ENCODE data around the gene EXOSC7. TPM values are rescaled to one million over a fixed set of nuclear protein-coding genes. Genes with fewer than 3 reads are reported as not detected.

Gene EXOSC7
- total and polyA plus RNA-seq, 2 donors (not counting 3 experiments of a cell fraction or from before 2014, with no cell fraction given), result 44.5 to 53.8 TPM

GRCh38 chr3:45032113-45032512 is 56.1 kb downstream of the EXOSC7 start:
- Histone ChIP-seq H3K4me3 (replicated peaks in 1 of 3; ENCODE audit: insufficient read depth in 1 of 3, low read depth in 1 of 3, low read length in 3 of 3) (no peak overlapping the region), H3K9me3 (replicated peaks; ENCODE audit: control insufficient read depth, insufficient read depth, low read length) (no peaks in the 10 kb centered on the region), H3K79me2 (ENCODE audit: control insufficient read depth, insufficient read depth, low read length) (no peaks in the 10 kb centered on the region), H2AFZ (ENCODE audit: low read depth, low read length) (no peak overlapping the region), H3K4me2 (ENCODE audit: insufficient read depth, low read length) (no peak overlapping the region), H4K20me1 (replicated peaks; ENCODE audit: control insufficient read depth, extremely low read depth, insufficient read depth, low read length) (no peaks in the 10 kb centered on the region), H3K36me3 (ENCODE audit: control insufficient read depth in 2 of 2, extremely low read depth in 1 of 2, insufficient read depth in 2 of 2, low read length in 2 of 2) (no peaks in the 10 kb centered on the region), H3K27ac (ENCODE audit: insufficient read depth, low read depth, low read length) (no peak overlapping the region), H3K9me1 (replicated peaks; ENCODE audit: control insufficient read depth, extremely low read depth, insufficient read depth, low read length) (no peaks in the 10 kb centered on the region), H3K4me1 (ENCODE audit: control insufficient read depth, extremely low read depth, insufficient read depth, low read length) (no peaks in the 10 kb centered on the region), H3K27me3 (ENCODE audit: control insufficient read depth in 2 of 2, insufficient read depth in 2 of 2, low read length in 2 of 2) (no peaks in the 10 kb centered on the region), H3K9ac (replicated peaks; ENCODE audit: extremely low read depth, insufficient read depth, low read length) (no peak overlapping the region)
- no TSS peak for BruUV-seq (replicated peaks)
- TF ChIP-seq MYC (IDR thresholded peaks at IDR 0.05; ENCODE audit: low read depth, low read length) (no peak), GATA2 (IDR thresholded peaks at IDR 0.05; ENCODE audit: insufficient read depth, insufficient read length, low read depth, low read length) (no peak), POLR2AphosphoS5 (IDR thresholded peaks at IDR 0.05; ENCODE audit: insufficient read depth, low read depth, low read length) (no peak), POLR2A (IDR thresholded peaks at IDR 0.05; ENCODE audit: low read depth, low read length) (no peak), MAX (IDR thresholded peaks at IDR 0.05; ENCODE audit: insufficient read depth, insufficient read length) (no peak), FOS (IDR thresholded peaks at IDR 0.05; ENCODE audit: borderline replicate concordance, insufficient read depth, low read length) (no peak), CTCF (IDR thresholded peaks at IDR 0.05; ENCODE audit: extremely low read depth in 1 of 2, insufficient read depth in 1 of 2, low read depth in 1 of 2, low read length in 2 of 2) (no peak), JUN (IDR thresholded peaks at IDR 0.05; ENCODE audit: borderline replicate concordance, insufficient read depth, insufficient read length, low read depth) (no peak), EZH2 (IDR thresholded peaks at IDR 0.05; ENCODE audit: borderline replicate concordance, low read depth, low read length, severe bottlenecking) (no peak)
- no peak for FAIRE-seq
- no peak for DNase-seq (ENCODE audit: low read depth, low spot score)
- POLR2A ChIA-PET, result no interaction called here
- intact Hi-C loops (cut with micrococcal nuclease), result no loop called here
- dilution Hi-C loops (cut with MboI; ENCODE audit: extremely low pct_ligation_motif_present, low sequenced_read_pairs), result loop anchor here (25.0 kb wide), 1 partner anchor 480 kb away; no protein-coding TSS in a partner anchor
- CTCF ChIA-PET, result interaction anchor here (1.9 kb wide), 1 partner anchor 178 kb away, joined by 8 read pairs; no protein-coding TSS in a partner anchor

Measured in endothelial cell of umbilical vein (primary cell).